Right atrium auricular region (tissue), 2 donors: ENCODE measurements around the gene ADAMTS14. TPM values are rescaled to one million over a fixed set of nuclear protein-coding genes. Genes with fewer than 3 reads are reported as not detected.

Experiments
- DNase-seq: peaks from one replicate; pipeline ENCODE4 v3.0.0-alpha.2; 2019; ENCODE audit warnings: low spot score
- H3K27ac ChIP-seq, 2 donors: fragments of 200-600 bp; sonication (generic); 1 replicate in 1 of 2; 2 replicates in 1 of 2; pipeline ENCODE4 v1.5.1; 2016 to 2019
- H3K27me3 ChIP-seq, 2 donors: fragments of 200-600 bp; sonication (generic); one replicate each; pipeline versions ENCODE4 v1.5.1 to v1.6.0; 2017 to 2019
- H3K36me3 ChIP-seq: fragments of 200-600 bp; sonication (generic); one replicate; pipeline ENCODE4 v1.5.1; 2016
- H3K4me1 ChIP-seq, 2 donors: fragments of 200-600 bp; sonication (generic); one replicate each; pipeline versions ENCODE4 v1.5.1 to v1.6.0; 2017 to 2019
- H3K4me3 ChIP-seq, 2 donors: fragments of 200-600 bp; sonication (generic); 1 replicate in 1 of 2; 2 replicates in 1 of 2; pipeline ENCODE4 v1.5.1; 2017 to 2019; ENCODE audit warnings: mild to moderate bottlenecking in 1 of 2, moderate library complexity in 1 of 2
- H3K9me3 ChIP-seq, 2 donors: fragments of 200-600 bp; sonication (generic); one replicate each; pipeline ENCODE4 v1.5.1; 2019
- CTCF ChIP-seq, 2 donors: fragments of 200-600 bp; sonication (generic); IDR thresholded peaks; one replicate each; pipeline ENCODE4 v1.5.1; 2019; ENCODE audit warnings: antibody characterized with exemption in 2 of 2
- total RNA-seq, 2 donors: library from RNA; depleted of rRNA; stranded (reverse); fragments of >200 nt; gene quantifications; one replicate each; pipeline ENCODE4 v1.1.0, GENCODE V29; 2016

Gene ADAMTS14
- total RNA-seq, 2 donors from 2014 or later: not detected

DNA sequence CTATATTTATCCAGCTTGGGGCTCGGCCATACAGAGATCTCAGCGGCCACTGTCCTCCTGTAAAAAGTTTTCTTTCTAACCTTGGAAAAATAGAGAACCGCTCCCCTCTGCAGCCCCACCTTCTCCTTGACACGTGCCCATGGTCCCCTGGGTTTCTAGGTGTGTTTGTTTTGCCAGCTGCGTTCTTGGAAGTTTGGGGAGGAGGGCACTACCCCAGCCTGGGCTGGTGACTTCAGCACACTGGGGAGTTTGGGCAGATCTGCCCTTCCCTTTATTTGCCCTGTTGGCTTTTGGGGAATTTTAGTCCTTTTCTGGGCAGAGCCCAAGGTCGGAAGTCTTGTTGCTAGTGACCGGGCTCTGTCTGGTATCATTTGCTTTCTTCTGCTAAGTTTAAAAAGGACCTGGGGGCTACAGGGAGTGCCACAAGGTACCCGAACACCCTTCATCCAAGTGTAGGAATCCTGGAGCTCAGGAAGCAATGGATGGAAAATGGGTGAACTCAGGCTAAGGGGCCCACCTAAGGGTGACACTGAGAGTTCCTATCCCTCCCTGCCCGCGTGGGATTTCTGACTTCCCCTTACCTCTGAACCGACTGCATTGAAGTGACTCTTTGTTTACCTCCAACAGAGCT, 1.7 kb downstream of the ADAMTS14 start:
- H3K36me3 ChIP-seq: no peaks in the 10 kb centered on the region
- H3K9me3 ChIP-seq: no peaks in the 10 kb centered on the region
- no peak for TF ChIP-seq CTCF (IDR thresholded peaks at IDR 0.05)
- peaks cover 0 to 19% of the 10 kb centered on the region in 2 donors for H3K4me1 ChIP-seq
- no peak for DNase-seq
- H3K4me3 ChIP-seq: no peak overlapping the region
- no peaks in the 10 kb centered on the region for H3K27me3 ChIP-seq
- H3K27ac ChIP-seq: no peak overlapping the region

DNA sequence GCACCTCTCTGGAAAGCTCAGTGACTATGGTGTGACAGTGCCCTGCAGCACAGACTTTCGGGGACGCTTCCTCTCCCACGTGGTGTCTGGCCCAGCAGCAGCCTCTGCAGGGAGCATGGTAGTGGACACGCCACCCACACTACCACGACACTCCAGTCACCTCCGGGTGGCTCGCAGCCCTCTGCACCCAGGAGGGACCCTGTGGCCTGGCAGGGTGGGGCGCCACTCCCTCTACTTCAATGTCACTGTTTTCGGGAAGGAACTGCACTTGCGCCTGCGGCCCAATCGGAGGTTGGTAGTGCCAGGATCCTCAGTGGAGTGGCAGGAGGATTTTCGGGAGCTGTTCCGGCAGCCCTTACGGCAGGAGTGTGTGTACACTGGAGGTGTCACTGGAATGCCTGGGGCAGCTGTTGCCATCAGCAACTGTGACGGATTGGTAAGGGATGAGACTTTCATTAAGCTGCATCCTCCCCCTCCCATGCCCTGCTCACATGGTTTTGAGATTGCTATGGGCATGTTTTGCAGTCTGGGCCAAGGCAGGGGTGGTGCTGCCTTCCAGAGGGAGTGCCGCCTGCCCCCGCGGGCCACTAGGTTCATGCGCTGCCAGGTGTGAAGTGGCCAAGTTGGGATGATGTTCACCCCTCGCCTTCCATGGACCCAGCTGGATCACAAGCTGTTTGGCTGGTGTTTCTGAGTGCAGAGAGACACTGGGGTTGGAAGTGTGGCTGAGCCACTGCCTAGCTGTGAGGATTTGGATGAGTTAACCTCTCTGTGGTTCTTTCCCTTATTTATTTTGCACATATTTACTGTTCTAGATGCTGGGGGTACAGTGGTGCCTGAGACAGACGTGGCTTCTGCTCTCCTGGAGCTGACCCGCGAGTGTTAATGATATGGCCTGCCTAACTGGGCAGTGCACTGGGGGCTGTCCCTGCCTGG, 2.5 kb downstream of the ADAMTS14 start:
- TF ChIP-seq CTCF (IDR thresholded peaks at IDR 0.05): no peak
- Histone ChIP-seq H3K36me3 (no peaks in the 10 kb centered on the region), H3K4me1 (peaks cover 0 to 23% of the 10 kb centered on the region in 2 donors), H3K9me3 (no peaks in the 10 kb centered on the region), H3K27me3 (no peaks in the 10 kb centered on the region), H3K27ac (no peak overlapping the region), H3K4me3 (no peak overlapping the region)
- DNase-seq: no peak

DNA sequence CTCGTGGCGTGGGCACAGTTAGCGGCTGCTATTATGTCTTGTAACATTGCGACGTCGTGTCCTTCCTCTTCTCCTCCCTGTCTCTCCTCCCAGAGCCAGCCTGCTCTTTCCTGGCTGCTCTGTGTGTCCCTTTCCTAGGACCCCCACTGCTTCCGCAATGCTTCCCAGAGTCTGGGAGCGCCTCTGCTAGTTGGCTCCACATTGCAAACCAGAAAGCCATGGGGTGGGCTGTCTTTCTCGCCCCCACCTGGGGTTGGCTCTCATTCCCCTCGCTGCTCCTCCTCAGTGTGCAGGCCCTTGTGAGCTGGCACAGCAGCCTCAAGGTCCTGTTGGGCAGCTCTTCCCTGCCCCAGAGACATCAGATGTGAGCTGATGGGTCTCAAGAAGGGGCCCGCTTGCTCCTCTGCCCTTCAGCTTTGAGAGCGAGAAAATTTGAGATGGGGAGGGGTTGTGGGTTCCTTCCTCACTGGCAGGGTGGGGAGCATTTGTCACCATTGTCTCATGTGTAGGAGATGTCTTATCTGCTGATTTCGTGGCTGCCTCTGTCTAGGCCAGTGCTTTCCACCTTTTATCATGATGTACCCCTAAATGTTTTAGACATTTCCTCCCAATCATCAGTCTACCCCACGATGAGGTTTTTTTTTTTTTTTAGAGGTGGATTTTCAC, 3.3 kb downstream of the ADAMTS14 start:
- Histone ChIP-seq H3K36me3 (no peaks in the 10 kb centered on the region), H3K9me3 (no peaks in the 10 kb centered on the region), H3K4me1 (peaks cover 0 to 23% of the 10 kb centered on the region in 2 donors), H3K27ac (no peak overlapping the region), H3K27me3 (no peaks in the 10 kb centered on the region), H3K4me3 (no peak overlapping the region)
- no peak for DNase-seq
- TF ChIP-seq CTCF (IDR thresholded peaks at IDR 0.05): no peak

GRCh38 chr10:70676511-70676910, 4.2 kb downstream of the ADAMTS14 start:
- DNase-seq: no peak
- no peak overlapping the region for H3K4me3 ChIP-seq
- no peaks in the 10 kb centered on the region for H3K9me3 ChIP-seq
- no peaks in the 10 kb centered on the region for H3K27me3 ChIP-seq
- no peak overlapping the region for H3K27ac ChIP-seq
- H3K36me3 ChIP-seq: no peaks in the 10 kb centered on the region
- TF ChIP-seq CTCF (IDR thresholded peaks at IDR 0.05): no peak
- peaks cover 0 to 23% of the 10 kb centered on the region in 2 donors for H3K4me1 ChIP-seq

DNA sequence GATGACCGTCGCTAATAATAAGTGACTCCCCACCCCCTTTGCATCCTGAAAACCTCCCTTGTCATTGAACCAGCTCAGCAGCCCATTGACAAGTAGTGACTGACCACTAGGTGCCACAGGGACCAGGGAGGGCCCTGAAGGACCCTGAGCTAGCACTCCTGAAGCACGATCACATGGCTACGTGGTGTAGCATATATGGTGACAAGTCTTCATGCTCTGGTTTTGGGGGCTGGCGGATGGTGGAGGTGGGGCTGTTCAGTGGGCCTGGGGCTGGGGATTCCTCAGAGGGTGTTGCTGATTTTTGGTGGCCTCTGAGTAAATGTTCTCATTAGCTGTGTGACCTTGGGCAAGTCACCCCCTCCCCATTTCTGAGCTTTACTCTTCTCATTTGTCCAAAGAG, 4.7 kb downstream of the ADAMTS14 start:
- DNase-seq: no peak
- H3K4me1 ChIP-seq: peaks cover 0 to 23% of the 10 kb centered on the region in 2 donors
- no peak for TF ChIP-seq CTCF (IDR thresholded peaks at IDR 0.05)
- H3K9me3 ChIP-seq: no peaks in the 10 kb centered on the region
- no peaks in the 10 kb centered on the region for H3K27me3 ChIP-seq
- H3K36me3 ChIP-seq: no peaks in the 10 kb centered on the region
- H3K4me3 ChIP-seq: no peak overlapping the region
- H3K27ac ChIP-seq: no peak overlapping the region
